ENCODE measurements around the gene FGF7. TPM values are rescaled to one million over a fixed set of nuclear protein-coding genes. Genes with fewer than 3 reads are reported as not detected.

Gene FGF7
- total RNA-seq, 4 donors from 2014 or later, result 29.2 to 109 (median 55.8) TPM

DNA sequence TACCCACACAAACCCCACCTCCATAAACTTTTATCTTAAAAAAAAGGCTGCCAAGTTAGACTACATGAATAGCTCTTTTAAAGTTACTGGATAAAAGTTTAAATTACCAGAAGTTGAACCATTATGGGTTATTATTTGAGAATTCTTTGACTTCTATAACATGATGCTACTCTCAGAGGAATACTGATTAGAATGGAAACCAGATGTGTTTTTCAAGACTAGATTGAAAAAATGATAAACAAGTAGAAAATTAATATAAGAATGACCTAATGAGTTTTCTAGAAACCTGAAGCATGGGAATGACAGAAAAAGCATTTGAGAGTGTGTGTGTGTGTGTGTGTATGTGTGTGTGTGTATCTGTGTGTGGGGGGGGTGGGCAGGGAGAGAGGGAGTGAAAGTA is 12.4 kb upstream of the FGF7 start:
- TF ChIP-seq, protein P1, sequence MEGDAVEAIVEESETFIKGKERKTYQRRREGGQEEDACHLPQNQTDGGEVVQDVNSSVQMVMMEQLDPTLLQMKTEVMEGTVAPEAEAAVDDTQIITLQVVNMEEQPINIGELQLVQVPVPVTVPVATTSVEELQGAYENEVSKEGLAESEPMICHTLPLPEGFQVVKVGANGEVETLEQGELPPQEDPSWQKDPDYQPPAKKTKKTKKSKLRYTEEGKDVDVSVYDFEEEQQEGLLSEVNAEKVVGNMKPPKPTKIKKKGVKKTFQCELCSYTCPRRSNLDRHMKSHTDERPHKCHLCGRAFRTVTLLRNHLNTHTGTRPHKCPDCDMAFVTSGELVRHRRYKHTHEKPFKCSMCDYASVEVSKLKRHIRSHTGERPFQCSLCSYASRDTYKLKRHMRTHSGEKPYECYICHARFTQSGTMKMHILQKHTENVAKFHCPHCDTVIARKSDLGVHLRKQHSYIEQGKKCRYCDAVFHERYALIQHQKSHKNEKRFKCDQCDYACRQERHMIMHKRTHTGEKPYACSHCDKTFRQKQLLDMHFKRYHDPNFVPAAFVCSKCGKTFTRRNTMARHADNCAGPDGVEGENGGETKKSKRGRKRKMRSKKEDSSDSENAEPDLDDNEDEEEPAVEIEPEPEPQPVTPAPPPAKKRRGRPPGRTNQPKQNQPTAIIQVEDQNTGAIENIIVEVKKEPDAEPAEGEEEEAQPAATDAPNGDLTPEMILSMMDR (IDR thresholded peaks at IDR 0.05; ENCODE audit: low read depth), result no peak

DNA sequence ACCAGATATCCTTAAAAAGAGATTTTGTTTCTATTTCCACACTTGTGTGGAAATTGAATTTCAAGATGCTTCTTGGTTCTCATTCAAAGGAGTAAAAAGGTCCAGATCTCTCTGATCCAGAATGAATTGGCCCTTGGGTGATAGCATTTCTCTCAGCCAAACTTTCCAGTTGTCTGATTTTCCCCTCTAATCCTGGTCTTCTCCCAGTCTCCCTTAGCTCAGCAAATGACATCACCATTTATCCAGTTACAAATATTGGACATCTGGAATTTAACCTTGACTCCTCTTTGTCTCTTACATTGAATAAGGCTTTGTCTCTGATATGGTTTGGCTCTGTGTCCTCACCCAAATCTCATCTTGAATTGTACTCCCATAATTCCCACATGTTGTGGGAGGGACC is 10.2 kb upstream of the FGF7 start:
- TF ChIP-seq, protein P1 (IDR thresholded peaks at IDR 0.05; ENCODE audit: low read depth), result no peak

DNA sequence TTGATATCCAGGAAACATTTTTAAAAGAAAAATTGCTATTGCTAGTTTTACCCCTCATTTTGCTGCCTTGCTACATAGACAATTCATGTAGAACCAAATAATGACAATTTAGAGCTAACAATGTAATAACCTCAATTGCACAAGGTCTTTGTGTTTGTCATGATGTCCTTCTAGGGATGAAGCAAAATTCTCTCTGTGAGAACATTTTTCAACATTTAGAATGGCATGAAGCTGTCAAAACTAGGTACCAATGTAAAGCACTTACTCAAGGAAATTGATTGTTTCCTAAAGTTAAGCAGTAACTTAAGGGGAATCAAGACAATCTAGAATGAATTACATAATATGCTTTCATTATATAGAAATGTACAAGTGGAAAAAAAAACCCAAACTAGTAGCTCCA is 7.9 kb upstream of the FGF7 start:
- TF ChIP-seq, protein P1 (IDR thresholded peaks at IDR 0.05; ENCODE audit: low read depth), result no peak

DNA sequence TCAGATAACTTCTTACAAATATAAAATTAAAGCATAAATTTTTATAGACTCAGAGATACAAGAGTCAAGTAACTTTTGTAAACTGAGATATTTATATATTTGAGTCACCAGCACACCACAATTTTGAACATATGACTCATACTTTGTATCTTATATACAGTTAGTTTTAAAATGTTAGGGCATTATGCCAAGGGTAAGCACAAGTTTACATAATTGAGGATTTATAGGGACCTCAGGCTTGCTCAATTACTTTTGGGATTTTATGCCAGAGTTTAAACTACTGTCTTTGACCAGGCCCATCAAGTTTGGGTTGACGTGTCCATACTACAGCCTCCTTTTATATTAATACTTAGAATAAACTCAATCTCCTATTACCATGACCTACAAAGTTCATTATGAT is 7.4 kb upstream of the FGF7 start:
- TF ChIP-seq, protein P1 (IDR thresholded peaks at IDR 0.05; ENCODE audit: low read depth), result no peak

DNA sequence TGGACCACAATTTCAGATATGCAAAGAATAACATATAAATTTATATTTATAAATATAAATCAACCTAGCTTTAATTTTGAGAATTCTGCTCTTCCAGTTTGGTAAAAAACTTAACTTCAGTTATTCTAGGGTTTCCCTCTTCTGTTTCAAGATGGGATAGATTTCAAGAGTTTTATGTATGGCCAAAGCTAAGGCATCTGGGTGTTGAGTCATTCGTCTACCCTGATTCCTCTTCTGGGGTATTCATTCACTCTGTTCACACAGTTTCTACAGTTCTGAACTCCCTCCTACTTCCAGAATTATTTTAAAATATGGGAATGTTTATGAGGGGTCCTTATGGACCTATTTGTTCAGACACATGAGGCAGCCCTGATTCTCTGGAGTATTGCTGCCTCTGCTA is 4.2 kb upstream of the FGF7 start:
- TF ChIP-seq, protein P1 (IDR thresholded peaks at IDR 0.05; ENCODE audit: low read depth), result no peak

DNA sequence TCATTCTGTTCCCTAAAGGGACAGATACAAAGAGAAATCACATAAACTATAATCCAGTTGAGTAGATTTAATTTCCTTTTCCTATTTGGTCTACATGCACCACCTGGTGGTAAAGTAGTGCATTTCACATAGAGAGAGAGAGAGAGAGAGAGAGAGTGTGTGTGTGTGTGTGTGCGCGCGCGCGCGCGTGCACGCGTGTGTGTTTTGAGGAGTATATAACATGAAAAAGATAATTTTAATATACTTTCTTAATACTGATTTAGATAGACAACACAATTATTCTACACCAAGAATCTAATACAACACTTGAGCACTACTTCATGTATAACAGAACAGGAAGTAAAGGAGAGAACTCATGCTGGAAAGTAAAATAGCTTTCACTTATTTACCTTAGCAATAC is 1.1 kb upstream of the FGF7 start:
- TF ChIP-seq, protein P1 (IDR thresholded peaks at IDR 0.05; ENCODE audit: low read depth), result no peak

DNA sequence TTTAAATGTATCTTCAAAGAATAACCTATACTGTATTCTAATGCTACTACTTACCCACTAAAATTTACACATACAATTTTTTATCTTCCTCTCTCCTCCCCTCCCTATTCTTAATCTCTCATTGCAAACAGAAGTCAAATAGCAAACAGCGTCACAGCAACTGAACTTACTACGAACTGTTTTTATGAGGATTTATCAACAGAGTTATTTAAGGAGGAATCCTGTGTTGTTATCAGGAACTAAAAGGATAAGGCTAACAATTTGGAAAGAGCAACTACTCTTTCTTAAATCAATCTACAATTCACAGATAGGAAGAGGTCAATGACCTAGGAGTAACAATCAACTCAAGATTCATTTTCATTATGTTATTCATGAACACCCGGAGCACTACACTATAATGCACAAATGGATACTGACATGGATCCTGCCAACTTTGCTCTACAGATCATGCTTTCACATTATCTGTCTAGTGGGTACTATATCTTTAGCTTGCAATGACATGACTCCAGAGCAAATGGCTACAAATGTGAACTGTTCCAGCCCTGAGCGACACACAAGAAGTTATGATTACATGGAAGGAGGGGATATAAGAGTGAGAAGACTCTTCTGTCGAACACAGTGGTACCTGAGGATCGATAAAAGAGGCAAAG is 984 bp downstream of the FGF7 start:
- TF ChIP-seq, protein P1 (IDR thresholded peaks at IDR 0.05; ENCODE audit: low read depth), result no peak

All from subcutaneous adipose tissue (tissue), 4 donors.